SK-N-SH (cell line): ENCODE data around the gene TXNDC8. TPM values are rescaled to one million over a fixed set of nuclear protein-coding genes. Genes with fewer than 3 reads are reported as not detected.

Source experiments
- CTCF ChIA-PET: fragments of 300-600, 350-600 bp; formaldehyde crosslinking; extraction: SDS; loops from one replicate; lab custom pipeline; 2021; lab: Yijun Ruan, JAX
- POLR2A ChIA-PET: fragments of 350-600 bp; sonication (Branson Sonifier 250); formaldehyde crosslinking; extraction: SDS; loops from one replicate; lab custom pipeline; 2020; ENCODE audit warnings: antibody characterized with exemption, inconsistent platforms; lab: Yijun Ruan, JAX
- DNase-seq: peaks from one replicate; pipeline ENCODE4 v3.0.0; 2012
- H2AFZ ChIP-seq: fragments of 200-600 bp; sonication (generic); 2 replicates; pipeline ENCODE4 v1.8.1; 2016; ENCODE audit warnings: antibody characterized with exemption, mild to moderate bottlenecking, low read depth
- H3F3A ChIP-seq: fragments of 200-600 bp; sonication (generic); replicated peaks from 2 replicates; pipeline ENCODE3; 2016; ENCODE audit warnings: antibody characterized with exemption, mild to moderate bottlenecking; ENCODE audit not compliant: insufficient read depth
- H3K27ac ChIP-seq, 2 experiments: fragments of 200-500 bp in 1 of 2; fragments of 200-600 bp in 1 of 2; sonication (Bioruptor generic) in 1 of 2; sonication (generic), shearing (Covaris generic) in 1 of 2; 2 replicates each; pipeline versions ENCODE4 v1.5.1 to v1.6.1; 2014 to 2016; ENCODE audit warnings: low read depth in 2 of 2, inconsistent platforms in 1 of 2, low read length in 1 of 2, mild to moderate bottlenecking in 1 of 2, mixed read lengths in 1 of 2
- H3K27me3 ChIP-seq: fragments of 200-600 bp; sonication (generic), shearing (Covaris generic); 2 replicates; pipeline ENCODE4 v1.6.1; 2016; ENCODE audit warnings: mixed run types; ENCODE audit not compliant: insufficient read depth
- H3K36me3 ChIP-seq, 2 experiments: fragments of 200-500 bp in 1 of 2; fragments of 200-600 bp in 1 of 2; sonication (Bioruptor generic) in 1 of 2; sonication (generic) in 1 of 2; replicated peaks in 1 of 2; 2 replicates each; pipeline versions ENCODE3 to v1.5.1; 2014 to 2016; ENCODE audit warnings: low read length in 1 of 2, mild to moderate bottlenecking in 1 of 2; ENCODE audit not compliant: insufficient read depth in 2 of 2, control insufficient read depth in 1 of 2
- H3K4me1 ChIP-seq, 2 experiments: fragments of 200-500 bp in 1 of 2; fragments of 200-600 bp in 1 of 2; sonication (Bioruptor generic) in 1 of 2; sonication (generic), shearing (Covaris generic) in 1 of 2; 2 replicates each; pipeline versions ENCODE4 v1.5.1 to v1.6.1; 2014 to 2016; ENCODE audit warnings: low read depth in 1 of 2, low read length in 1 of 2, mixed run types in 1 of 2; ENCODE audit not compliant: insufficient read depth in 2 of 2, control insufficient read depth in 1 of 2
- H3K4me2 ChIP-seq: fragments of 200-600 bp; sonication (generic), shearing (Covaris generic); 2 replicates; pipeline ENCODE4 v1.6.1; 2017; ENCODE audit warnings: mixed run types
- H3K4me3 ChIP-seq, 2 experiments: fragments of 200-500 bp in 1 of 2; fragments of 200-600 bp in 1 of 2; sonication (Bioruptor generic) in 1 of 2; sonication (generic), shearing (Covaris generic) in 1 of 2; 2 replicates each; pipeline versions ENCODE4 v1.5.1 to v1.8.1; 2014 to 2016; ENCODE audit warnings: low read depth in 2 of 2, inconsistent platforms in 1 of 2, low read length in 1 of 2, mild to moderate bottlenecking in 1 of 2, mixed read lengths in 1 of 2, moderate library complexity in 1 of 2
- H3K79me2 ChIP-seq: fragments of 200-600 bp; sonication (generic); 2 replicates; pipeline ENCODE4 v1.8.1; 2017; ENCODE audit warnings: mild to moderate bottlenecking; ENCODE audit not compliant: insufficient read depth
- H3K9ac ChIP-seq: fragments of 200-600 bp; sonication (generic); 2 replicates; pipeline ENCODE4 v1.6.1; 2017; ENCODE audit warnings: mixed run types
- H3K9me2 ChIP-seq: fragments of 200-600 bp; sonication (generic); 2 replicates; pipeline ENCODE4 v1.6.1; 2017; ENCODE audit warnings: mixed run types
- H3K9me3 ChIP-seq: fragments of 200-600 bp; sonication (generic); 2 replicates; pipeline ENCODE4 v1.6.1; 2017; ENCODE audit warnings: mixed run types, mild to moderate bottlenecking, moderate library complexity
- H4K20me1 ChIP-seq: fragments of 200-600 bp; sonication (generic); 2 replicates; pipeline ENCODE4 v1.6.1; 2017; ENCODE audit warnings: mild to moderate bottlenecking, mixed run types; ENCODE audit not compliant: insufficient read depth
- EZH2phosphoT487 ChIP-seq: fragments of 200-600 bp; sonication (generic); IDR thresholded peaks from 2 replicates; pipeline ENCODE4 v1.6.1; 2017; ENCODE audit warnings: low read depth, mixed run types, mild to moderate bottlenecking, antibody characterized with exemption, moderate library complexity, borderline replicate concordance
- FOSL2 ChIP-seq: IDR thresholded peaks from 2 replicates; pipeline ENCODE4 v1.4.0; 2012; ENCODE audit warnings: low read depth, mild to moderate bottlenecking, moderate library complexity, borderline replicate concordance
- FOXJ3 ChIP-seq: sonication (generic); formaldehyde crosslinking; IDR thresholded peaks from 2 replicates; pipeline ENCODE4 v1.5.1; 2020; ENCODE audit warnings: mild to moderate bottlenecking, missing genetic modification reagents
- FOXM1 ChIP-seq: IDR thresholded peaks from 2 replicates; pipeline ENCODE4 v1.4.0; 2012; ENCODE audit warnings: low read depth, mild to moderate bottlenecking
- GABPA ChIP-seq: IDR thresholded peaks from 2 replicates; pipeline ENCODE4 v1.4.0; 2012; ENCODE audit warnings: low read depth, mild to moderate bottlenecking
- GATA2 ChIP-seq: sonication (generic); formaldehyde crosslinking; IDR thresholded peaks from 2 replicates; pipeline ENCODE4 v1.5.0; 2020; ENCODE audit warnings: mild to moderate bottlenecking, missing genetic modification reagents
- JUND ChIP-seq: IDR thresholded peaks from 2 replicates; pipeline ENCODE4 v1.4.0; 2012
- NFIC ChIP-seq: IDR thresholded peaks from 2 replicates; pipeline ENCODE4 v1.4.0; 2012; ENCODE audit warnings: borderline replicate concordance
- NRF1 ChIP-seq: IDR thresholded peaks from 2 replicates; pipeline ENCODE4 v1.6.1; 2012; ENCODE audit warnings: low read depth, mild to moderate bottlenecking, low read length
- POLR2AphosphoS5 ChIP-seq: IDR thresholded peaks from 2 replicates; pipeline ENCODE4 v1.6.1; 2012; ENCODE audit warnings: low read depth, low read length
- RCOR1 ChIP-seq: fragments of 150-350 bp; IDR thresholded peaks from 2 replicates; pipeline ENCODE4 v1.6.1; 2017; ENCODE audit warnings: antibody characterized with exemption, low read length
- RFX5 ChIP-seq: IDR thresholded peaks from 2 replicates; pipeline ENCODE4 v1.6.1; 2012; ENCODE audit warnings: mild to moderate bottlenecking, improper control_type of control experiment, low read length
- RXRA ChIP-seq: IDR thresholded peaks from 2 replicates; pipeline ENCODE4 v1.4.0; 2012; ENCODE audit warnings: low read depth, mild to moderate bottlenecking, borderline replicate concordance
- TCF12 ChIP-seq: IDR thresholded peaks from 2 replicates; pipeline ENCODE4 v1.4.0; 2012
- USF2 ChIP-seq: fragments of 150-350 bp; IDR thresholded peaks from 2 replicates; pipeline ENCODE4 v1.6.1; 2017; ENCODE audit warnings: antibody characterized with exemption, low read length, low read depth, borderline replicate concordance
- ZBTB33 ChIP-seq: IDR thresholded peaks from 2 replicates; pipeline ENCODE4 v1.4.0; 2012; ENCODE audit warnings: low read depth, borderline replicate concordance
- WGBS: methylation state at CpG from one replicate; pipeline ENCODE4 v1.1.6; 2017; ENCODE audit warnings: low lambda C conversion rate; 5-methylcytosine and 5-hydroxymethylcytosine counted together
- polyA plus RNA-seq, 3 experiments: library from polyadenylated mRNA; depleted of rRNA; stranded (reverse); fragments of >200 nt; gene quantifications; 2 replicates each; pipeline ENCODE4 v1.2.3, GENCODE V29; 2012
- TF ChIP-seq, protein P1 (sequence below): IDR thresholded peaks from 2 replicates; pipeline ENCODE4 v1.4.0; 2012; ENCODE audit warnings: low read depth, borderline replicate concordance
- TF ChIP-seq, protein P2 (sequence below): fragments of 150-350 bp; IDR thresholded peaks from 2 replicates; pipeline ENCODE4 v1.6.1; 2016; ENCODE audit warnings: mild to moderate bottlenecking, low read depth, low read length
- TF ChIP-seq, protein P3 (sequence below): IDR thresholded peaks from 2 replicates; pipeline ENCODE4 v1.6.1; 2012; ENCODE audit warnings: mild to moderate bottlenecking, low read depth, low read length, moderate library complexity

Gene TXNDC8
- polyA plus RNA-seq, 1 of the 3 experiments (the other 2 are of a cell fraction) = not detected

- ChIA-PET POLR2A (no interaction called here), CTCF (no interaction called here)
- Histone ChIP-seq H3K9ac (no peak overlapping the region), H3K27me3 (no peaks in the 10 kb centered on the region), H3K36me3 (no peaks in the 10 kb centered on the region), H4K20me1 (no peaks in the 10 kb centered on the region), H3K4me2 (no peak overlapping the region), H3K4me1 (no peaks in the 10 kb centered on the region), H3K4me3 (no peak overlapping the region), H3K9me3 (no peaks in the 10 kb centered on the region), H3K9me2 (no peaks in the 10 kb centered on the region), H2AFZ (no peak overlapping the region), H3K27ac (no peak overlapping the region), H3K79me2 (no peaks in the 10 kb centered on the region), H3F3A (peaks cover 4% of the 10 kb centered on the region)
- TF ChIP-seq ZBTB33 (no peak), USF2 (no peak), EZH2phosphoT487 (no peak), POLR2AphosphoS5 (no peak), JUND (no peak), RCOR1 (no peak), GABPA (no peak), FOXM1 (no peak), GATA2 (CRISPR knock-in tag) (no peak), NFIC (no peak), FOSL2 (no peak), FOXJ3 (CRISPR knock-in tag) (no peak), TCF12 (no peak), RFX5 (no peak), RXRA (no peak), NRF1 (no peak)
- TF ChIP-seq, protein P1, sequence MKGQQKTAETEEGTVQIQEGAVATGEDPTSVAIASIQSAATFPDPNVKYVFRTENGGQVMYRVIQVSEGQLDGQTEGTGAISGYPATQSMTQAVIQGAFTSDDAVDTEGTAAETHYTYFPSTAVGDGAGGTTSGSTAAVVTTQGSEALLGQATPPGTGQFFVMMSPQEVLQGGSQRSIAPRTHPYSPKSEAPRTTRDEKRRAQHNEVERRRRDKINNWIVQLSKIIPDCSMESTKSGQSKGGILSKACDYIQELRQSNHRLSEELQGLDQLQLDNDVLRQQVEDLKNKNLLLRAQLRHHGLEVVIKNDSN = no peak
- TF ChIP-seq, protein P2, sequence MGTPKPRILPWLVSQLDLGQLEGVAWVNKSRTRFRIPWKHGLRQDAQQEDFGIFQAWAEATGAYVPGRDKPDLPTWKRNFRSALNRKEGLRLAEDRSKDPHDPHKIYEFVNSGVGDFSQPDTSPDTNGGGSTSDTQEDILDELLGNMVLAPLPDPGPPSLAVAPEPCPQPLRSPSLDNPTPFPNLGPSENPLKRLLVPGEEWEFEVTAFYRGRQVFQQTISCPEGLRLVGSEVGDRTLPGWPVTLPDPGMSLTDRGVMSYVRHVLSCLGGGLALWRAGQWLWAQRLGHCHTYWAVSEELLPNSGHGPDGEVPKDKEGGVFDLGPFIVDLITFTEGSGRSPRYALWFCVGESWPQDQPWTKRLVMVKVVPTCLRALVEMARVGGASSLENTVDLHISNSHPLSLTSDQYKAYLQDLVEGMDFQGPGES = no peak
- TF ChIP-seq, protein P3, sequence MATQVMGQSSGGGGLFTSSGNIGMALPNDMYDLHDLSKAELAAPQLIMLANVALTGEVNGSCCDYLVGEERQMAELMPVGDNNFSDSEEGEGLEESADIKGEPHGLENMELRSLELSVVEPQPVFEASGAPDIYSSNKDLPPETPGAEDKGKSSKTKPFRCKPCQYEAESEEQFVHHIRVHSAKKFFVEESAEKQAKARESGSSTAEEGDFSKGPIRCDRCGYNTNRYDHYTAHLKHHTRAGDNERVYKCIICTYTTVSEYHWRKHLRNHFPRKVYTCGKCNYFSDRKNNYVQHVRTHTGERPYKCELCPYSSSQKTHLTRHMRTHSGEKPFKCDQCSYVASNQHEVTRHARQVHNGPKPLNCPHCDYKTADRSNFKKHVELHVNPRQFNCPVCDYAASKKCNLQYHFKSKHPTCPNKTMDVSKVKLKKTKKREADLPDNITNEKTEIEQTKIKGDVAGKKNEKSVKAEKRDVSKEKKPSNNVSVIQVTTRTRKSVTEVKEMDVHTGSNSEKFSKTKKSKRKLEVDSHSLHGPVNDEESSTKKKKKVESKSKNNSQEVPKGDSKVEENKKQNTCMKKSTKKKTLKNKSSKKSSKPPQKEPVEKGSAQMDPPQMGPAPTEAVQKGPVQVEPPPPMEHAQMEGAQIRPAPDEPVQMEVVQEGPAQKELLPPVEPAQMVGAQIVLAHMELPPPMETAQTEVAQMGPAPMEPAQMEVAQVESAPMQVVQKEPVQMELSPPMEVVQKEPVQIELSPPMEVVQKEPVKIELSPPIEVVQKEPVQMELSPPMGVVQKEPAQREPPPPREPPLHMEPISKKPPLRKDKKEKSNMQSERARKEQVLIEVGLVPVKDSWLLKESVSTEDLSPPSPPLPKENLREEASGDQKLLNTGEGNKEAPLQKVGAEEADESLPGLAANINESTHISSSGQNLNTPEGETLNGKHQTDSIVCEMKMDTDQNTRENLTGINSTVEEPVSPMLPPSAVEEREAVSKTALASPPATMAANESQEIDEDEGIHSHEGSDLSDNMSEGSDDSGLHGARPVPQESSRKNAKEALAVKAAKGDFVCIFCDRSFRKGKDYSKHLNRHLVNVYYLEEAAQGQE = no peak
- WGBS = 46% methylated on average over 2 of the region's 2 CpGs
- DNase-seq = no peak
Measured at GRCh38 chr9:110355911-110356310, 18.2 kb upstream of the TXNDC8 start.
